ENCODE results near the gene CDC40.

GRCh38 chr6:110188791-110189190, 8.6 kb downstream of the CDC40 start:
- TF ChIP-seq, protein P1, sequence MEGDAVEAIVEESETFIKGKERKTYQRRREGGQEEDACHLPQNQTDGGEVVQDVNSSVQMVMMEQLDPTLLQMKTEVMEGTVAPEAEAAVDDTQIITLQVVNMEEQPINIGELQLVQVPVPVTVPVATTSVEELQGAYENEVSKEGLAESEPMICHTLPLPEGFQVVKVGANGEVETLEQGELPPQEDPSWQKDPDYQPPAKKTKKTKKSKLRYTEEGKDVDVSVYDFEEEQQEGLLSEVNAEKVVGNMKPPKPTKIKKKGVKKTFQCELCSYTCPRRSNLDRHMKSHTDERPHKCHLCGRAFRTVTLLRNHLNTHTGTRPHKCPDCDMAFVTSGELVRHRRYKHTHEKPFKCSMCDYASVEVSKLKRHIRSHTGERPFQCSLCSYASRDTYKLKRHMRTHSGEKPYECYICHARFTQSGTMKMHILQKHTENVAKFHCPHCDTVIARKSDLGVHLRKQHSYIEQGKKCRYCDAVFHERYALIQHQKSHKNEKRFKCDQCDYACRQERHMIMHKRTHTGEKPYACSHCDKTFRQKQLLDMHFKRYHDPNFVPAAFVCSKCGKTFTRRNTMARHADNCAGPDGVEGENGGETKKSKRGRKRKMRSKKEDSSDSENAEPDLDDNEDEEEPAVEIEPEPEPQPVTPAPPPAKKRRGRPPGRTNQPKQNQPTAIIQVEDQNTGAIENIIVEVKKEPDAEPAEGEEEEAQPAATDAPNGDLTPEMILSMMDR (IDR thresholded peaks at IDR 0.05; ENCODE audit: borderline replicate concordance, extremely low read depth, low read length, poor library complexity, severe bottlenecking) = no peak
- no peak for TF ChIP-seq EZH2 (IDR thresholded peaks at IDR 0.05; ENCODE audit: borderline replicate concordance, low read depth, low read length, severe bottlenecking)

Measured in DND-41 (cell line).